ENCODE data around the gene PHC3.

- TF ChIP-seq PATZ1 (CRISPR knock-in tag; IDR thresholded peaks at IDR 0.05; ENCODE audit: borderline replicate concordance) (no peak), GLIS3 (CRISPR knock-in tag; IDR thresholded peaks at IDR 0.05) (no peak), CSRNP3 (CRISPR knock-in tag; IDR thresholded peaks at IDR 0.05) (no peak), ARNTL (CRISPR knock-in tag; IDR thresholded peaks at IDR 0.05; ENCODE audit: borderline replicate concordance, low read depth) (no peak)
These were observed 101.9 kb downstream of the PHC3 start for GRCh38 chr3:170079536-170080165.

Data from SK-N-SH treated with all-trans-retinoic acid at 6 μM for 48 hours (cell line).